Fibroblast of lung (primary cell): Measurements from ENCODE around the gene IFNG-AS1.

Experiments
- CTCF ChIP-seq, 2 donors: IDR thresholded peaks in 1 of 2; conservative IDR thresholded peaks in 1 of 2; 1 replicate in 1 of 2; 2 replicates in 1 of 2; pipeline ENCODE4 v1.5.1; 2011 to 2012; ENCODE audit warnings: low read length in 2 of 2, control low read depth in 1 of 2, inconsistent platforms in 1 of 2, low read depth in 1 of 2, mild to moderate bottlenecking in 1 of 2
- EZH2 ChIP-seq: IDR thresholded peaks from 2 replicates; pipeline ENCODE4 v1.5.1; 2012; ENCODE audit warnings: low read length, control low read depth, mild to moderate bottlenecking; ENCODE audit errors: missing control alignments

- no peak for TF ChIP-seq CTCF (conservative IDR thresholded peaks at IDR 0.05 in 1 of 2, IDR thresholded peaks at IDR 0.05 in 1 of 2; ENCODE audit: low read depth in 1 of 2, low read length in 2 of 2)
- no peak for TF ChIP-seq EZH2
Observed at GRCh38 chr12:67981287-67982162, 7.7 kb upstream of the IFNG-AS1 start.
